ENCODE results near the gene AMN.
A peak's percentile ranks its signal among the peaks of the same experiment; 100 is the strongest.

The AMN gene

DNA sequence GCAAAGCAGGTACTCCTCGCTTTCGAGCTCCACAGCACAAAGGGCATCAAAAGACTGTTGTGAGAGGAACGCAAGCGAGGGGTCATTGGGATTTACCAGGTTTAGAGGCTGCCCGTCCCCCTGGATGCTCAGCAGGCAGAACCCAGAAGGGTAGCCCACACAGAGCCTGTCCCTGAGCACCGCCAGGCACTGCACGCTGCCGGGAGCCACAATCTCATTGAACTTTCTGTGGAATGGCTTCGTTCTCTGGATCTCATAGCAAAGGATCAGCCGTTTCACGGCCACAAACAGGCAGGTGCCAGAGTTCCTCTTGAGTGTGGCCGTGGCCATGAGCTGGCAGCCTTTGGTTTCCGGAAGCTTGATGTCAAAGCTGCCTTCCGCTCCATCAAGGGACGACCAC is 21.5 kb downstream of the AMN start:
- no peak for DNase-seq (ENCODE audit: low read depth, low spot score)

DNA sequence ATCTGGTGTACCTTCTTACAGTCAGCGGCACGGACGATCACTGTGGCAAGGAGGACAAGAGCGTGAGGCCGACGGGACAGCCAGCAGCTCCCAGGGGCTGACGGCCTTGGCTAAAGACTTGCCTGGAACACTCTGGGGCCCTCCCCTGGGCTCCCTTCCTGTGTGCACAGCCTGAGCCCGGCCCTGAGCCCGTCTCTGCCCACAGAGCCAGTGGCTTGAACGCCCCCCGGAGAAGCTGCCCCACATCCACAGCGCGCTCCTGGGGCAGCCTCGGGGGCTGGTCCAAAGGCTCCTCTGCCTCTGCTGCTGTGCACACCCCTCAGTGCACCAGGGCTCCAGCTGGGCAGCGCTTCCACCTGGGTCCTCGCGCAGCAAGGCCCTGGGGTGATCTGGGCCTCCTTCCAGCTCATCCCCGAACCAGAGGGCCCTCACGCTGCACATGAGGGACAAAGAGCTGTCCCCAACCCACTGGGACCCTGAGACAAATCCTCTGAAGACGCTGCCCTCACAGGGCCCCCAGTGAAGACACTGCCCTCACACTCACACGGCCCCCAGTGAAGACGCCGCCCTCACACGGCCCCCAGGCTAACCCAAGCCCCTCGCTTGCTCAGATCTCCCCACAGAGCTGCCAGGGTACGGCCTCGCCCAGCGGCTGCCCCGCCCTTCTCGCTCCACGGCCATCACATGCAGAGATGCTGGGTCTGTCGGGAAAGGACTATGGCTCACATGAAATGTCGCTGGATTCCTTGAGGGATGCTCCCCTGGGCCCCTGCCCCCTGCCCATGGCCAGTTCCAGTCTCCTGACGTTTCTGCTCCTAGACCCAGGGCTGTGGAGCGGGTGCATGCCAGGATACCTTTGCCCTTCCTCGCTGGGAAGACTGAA is 22.2 kb downstream of the AMN start:
- DNase-seq (ENCODE audit: low read depth, low spot score): no peak

DNA sequence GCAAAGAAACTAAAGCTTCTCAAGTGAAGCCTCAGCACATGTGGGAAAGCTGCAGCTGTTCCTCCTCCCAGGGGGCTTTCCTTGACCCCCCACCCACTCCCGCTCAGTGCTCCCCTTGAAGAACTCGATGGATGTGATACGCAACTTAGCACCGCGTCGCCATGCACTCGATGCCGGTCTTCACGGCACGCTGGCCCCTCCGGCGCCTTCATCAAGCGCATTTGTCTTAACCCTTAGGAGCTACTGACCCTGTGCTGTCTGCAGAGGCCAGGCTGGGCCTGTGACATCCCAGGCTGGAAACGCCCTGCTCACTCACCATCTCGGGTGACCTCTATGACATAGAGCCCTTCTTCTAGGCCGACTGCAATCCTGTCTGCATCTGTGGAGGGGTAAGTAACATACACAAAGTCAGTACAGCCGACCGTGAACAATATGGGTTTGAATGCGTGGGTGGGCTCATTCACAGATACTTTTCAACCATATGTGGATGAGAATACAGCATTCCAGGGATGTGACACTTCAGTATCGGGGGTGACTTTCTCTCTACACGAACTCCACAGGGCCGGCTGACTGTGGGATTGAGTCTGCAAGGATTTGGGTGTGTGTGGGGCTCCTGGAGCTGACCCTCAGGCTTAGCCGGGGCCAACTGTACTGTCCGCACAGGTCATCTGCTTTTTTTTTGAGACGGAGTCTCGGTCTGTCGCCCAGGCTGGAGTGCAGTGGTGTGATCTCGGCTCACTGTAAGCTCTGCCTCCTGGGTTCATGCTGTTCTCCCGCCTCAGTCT is 23.1 kb downstream of the AMN start:
- DNase-seq (ENCODE audit: low read depth, low spot score): no peak

DNA sequence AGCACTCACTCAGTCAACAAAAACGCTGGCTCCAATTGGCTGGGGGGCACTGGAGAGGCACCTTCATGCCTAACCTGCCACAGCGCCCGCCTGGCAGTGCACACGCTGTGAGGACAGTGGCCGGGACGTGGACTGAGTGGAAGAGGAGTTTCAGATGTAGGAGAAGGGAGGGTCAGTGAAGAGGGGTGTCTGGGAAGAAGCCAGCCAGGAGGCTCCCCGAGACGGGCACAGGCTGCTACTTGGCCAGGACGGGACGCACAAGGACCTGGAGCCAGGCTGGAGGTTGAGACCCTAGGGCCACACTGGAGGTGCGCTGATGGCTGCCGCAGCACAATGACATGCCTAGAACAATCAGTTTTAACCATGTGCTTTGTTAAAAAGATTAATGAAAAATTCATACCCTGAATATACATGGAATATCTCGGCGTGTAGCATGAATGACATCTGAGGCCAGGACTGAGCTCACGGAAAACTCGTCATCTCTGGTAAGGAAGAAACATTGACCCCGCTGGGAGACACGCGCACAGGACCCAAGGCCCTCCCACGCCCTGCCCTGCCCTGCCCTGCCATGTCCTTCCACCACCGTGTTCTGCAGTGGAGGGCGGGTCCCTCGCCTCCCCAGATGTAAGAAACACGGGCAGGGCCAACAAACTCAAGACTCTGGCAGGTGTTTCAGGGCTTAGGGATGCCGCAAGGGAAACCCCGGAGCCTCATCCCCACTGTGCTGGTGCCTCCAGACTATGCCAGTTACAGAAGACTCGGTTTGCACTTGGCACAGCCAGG is 25.0 kb downstream of the AMN start:
- no peak for DNase-seq (ENCODE audit: low read depth, low spot score)

DNA sequence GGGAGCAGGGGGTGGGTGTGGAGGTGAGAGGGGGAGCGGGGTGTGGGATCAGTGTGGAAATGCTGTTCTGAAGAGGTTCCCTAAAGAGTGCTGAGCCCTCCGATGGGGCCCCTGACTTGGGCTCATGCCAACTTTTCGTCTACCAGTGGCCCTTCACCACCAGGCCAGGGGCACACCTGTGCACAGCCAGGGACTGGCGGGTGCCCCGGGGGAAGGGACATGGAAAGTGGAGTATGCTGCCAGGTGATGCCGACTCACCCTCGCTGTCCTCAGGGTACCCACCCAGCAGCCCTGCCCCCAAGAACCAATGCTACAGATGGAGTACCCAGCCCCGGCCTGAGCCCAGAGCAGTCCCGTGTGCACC is 26.2 kb downstream of the AMN start:
- no peak for DNase-seq (ENCODE audit: low read depth, low spot score)

DNA sequence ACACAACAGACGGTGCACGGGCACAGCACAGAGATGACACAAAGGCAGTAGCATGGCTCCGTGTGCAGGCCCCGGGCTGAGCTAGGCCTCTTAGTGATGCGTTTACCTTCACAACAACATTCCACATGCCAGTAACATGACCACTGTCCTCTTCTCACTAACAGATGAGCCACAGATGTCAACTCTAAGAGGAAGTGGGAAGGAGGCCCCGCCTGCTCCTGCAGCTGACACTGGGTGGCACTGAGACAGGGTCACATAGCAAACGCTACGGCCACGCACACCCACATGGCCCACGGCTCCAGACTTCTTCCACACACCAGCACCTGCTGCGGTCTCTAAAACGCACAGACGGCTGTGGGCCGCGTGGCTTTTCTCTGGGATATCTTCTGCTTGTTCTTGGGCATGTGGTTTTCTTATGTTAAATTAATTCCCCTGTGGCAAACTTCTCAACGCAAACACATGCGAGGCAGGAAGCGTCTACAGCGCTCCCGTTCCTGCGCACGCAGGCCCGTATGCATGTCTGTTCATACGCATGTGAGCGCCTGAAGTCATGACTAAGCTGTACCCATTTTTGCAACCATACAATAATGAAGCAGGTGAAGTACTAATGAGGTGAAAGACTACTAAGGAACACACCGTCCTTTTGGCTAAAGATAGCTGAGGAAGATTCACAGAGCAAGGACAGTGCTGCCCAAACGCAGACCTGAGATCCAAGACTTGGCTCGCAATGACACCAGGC is 26.8 kb downstream of the AMN start:
- no peak for DNase-seq (ENCODE audit: low read depth, low spot score)

DNA sequence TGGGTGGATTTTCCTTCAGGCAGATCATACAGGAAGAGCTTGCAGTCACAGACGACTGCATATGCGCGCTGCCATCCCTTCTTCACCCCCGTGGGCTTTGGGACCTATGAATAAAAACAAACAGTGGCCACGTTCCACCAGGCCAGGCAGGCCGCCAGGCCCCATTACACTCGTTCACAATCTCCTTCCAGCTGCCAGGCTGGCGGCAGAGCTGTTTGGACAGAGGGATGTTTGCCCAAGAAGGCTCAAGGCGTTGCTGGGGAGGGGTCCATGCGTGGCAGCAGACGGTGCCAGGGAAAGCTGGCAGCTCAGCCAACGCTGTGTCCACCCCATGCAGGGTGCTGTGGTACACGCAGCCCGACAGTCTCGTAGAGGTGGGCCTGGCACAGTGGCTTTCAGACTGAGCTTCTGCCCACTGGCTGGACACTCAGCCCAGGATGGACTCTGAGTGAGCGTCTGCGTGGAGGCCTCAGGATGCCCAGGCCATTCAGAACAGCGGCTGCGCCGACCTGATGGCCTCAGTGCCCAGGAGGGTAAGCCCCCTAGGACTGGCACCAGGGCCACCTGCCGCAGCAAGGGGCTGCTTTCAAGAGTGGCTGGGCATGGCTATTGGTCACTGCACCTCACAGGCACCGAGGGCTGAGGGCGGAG is 27.5 kb downstream of the AMN start:
- no peak for DNase-seq (ENCODE audit: low read depth, low spot score)

DNA sequence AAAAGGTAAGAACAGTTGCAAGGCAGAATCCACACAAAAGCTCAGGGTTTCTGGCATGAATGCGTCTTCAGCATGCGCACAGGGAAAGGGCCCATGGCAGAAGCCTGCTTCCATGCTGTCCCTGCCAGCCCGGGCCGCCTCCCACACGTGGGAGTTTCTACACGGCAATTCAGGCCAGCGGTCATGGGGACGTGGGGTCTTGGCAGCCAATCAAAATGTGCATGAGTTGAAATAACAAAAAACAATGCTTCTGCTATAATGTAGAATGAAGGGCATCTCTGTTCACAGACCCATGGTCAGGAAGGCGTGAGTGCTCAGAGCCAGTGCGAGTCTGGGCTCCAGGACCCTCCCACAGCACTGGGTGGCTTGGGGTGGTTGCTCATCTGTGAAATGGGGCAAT is 28.6 kb downstream of the AMN start:
- DNase-seq (ENCODE audit: low read depth, low spot score): no peak

DNA sequence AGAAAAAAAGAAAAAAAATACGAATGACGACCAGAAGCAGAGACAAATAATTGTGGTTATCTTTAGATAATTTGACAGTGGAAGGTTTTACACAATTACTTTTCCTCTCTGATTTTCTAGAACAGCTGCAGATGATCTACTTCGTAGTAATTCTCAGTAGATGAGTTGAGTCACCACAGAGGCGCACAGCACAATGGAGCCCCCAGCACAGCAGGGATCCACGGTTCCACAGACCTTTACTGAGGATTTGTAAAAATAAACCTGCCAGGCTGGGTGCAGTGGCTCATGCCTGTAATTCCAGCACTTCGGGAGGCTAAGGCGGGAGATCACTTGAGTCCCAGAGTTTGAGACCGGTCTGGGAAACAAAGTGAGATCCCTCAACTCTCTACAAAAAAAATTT is 29.3 kb downstream of the AMN start:
- DNase-seq (ENCODE audit: low read depth, low spot score): peak; percentile 69

DNA sequence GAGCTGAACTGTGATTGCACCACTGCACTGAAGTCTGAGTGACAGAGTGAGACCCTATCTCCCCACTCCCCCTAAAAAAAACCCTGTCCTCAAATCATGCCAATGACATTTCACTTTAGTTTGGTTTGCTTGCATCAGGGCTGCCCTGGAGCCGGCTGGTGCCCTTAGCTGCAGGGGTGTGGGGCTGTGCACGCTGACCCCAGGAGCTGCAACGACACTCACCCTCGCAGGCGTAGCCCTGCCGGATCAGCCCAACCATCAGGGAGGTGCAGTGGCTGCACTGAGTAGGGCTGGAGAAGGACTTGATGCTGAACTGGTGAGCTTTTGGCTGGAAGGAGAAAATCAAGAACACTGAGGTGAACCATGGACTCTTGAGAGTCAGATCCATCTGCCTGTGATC is 29.8 kb downstream of the AMN start:
- DNase-seq (ENCODE audit: low read depth, low spot score): no peak

DNA sequence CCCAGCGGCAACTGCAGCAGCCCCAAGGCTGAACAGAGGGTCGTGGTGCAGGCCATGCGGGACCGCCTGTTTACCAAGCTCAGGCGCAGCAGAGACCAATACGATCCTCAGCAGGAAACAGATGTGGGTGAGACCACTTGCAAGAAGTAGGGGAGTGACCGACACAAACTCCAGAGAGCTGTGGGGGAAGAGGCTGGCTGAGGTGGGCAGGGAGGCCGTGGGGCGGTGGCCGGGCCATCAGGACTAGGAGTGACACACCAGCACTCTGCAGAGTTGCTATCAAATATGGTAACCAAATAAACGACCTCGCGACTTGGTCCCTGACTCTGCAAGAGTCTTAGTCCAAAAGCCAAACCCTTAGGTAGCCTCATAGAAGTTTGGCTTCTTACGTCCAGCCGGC is 30.6 kb downstream of the AMN start:
- no peak for DNase-seq (ENCODE audit: low read depth, low spot score)

DNA sequence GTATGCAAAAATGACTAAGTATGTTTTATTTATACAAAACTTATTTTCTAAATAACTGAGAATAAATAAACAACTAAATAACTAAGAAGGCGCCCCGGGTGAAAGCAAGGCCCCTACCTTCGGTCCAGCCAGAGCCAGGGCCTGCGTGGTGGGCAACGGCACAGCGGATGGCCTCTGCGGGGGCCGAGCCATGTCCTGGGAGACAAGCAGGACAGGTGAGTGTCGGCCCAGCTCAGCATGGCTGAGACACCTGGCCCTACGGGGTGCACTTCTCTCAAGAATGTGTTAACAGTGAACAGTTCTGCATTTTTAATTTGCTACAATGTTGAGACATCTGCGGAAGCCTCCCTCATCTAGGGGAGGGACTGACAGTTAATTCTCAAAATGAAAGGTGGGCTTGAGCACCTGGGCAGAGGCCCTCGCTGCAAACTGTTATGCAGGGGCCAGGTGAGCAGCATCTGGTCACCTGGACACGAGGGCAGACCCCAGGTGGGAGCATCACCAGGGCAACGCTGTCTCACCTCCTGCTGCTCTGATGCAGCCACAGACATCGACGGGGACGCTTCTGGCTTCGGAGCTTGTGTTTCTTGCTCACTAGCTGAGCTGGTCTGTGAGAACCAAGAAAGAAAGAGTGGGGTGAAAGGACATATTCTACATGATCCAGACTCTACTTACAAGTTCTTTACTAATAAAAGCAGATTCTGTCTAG is 31.8 kb downstream of the AMN start:
- DNase-seq (ENCODE audit: low read depth, low spot score): no peak

DNA sequence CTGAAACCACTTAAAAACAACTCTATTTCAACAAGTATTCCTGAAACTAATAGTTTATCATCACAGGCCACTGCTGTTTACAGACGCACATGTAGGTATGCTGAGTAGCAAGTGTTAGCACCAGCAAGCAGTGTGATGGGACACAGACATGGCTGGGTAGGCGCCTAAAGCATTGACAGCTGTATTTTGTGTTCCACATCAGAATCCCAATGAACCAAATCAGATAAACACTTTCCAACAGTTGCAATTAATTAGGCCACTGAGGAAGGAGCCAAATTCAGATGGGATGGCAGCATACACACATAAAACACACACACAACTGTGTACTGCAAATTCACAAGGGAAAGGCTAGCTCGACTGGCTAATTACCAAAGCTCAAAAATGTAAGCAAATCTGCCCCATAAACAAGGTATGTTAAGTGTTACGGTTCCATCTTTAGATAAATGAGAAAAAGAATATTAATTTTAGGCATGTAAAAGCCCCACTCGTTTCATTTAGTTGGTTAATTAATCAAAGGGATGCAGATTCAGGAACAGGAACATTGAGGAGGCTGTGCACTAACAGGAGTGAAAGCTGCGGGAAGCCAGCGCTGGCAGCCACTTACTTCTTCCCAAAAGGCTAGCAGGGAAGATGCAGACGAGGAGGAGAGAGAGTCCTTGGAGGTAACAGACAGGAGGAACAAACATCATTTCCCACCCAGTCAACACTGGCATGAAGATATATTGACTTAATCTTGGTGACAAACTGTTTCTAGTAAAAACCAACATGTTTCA is 33.4 kb downstream of the AMN start:
- DNase-seq (ENCODE audit: low read depth, low spot score): no peak

DNA sequence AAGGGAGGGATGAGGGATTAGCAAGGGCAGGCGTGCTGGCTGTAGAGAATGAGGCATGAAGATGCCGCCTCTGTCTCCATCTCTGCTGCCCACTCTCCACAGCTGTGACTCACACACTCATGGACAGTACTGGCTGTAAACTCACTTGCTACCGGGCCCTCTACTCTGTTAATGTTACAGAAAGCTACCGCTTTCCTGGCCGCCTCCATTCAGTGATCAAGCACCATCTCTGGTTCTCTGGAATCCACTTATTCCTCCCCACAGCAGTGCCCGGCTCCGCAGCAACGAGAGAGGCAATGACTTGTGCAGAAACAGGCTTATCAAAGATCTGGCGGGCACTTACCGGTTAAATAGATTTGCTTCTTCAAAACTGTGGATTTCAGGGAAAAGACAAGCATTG is 34.8 kb downstream of the AMN start:
- no peak for DNase-seq (ENCODE audit: low read depth, low spot score)

DNA sequence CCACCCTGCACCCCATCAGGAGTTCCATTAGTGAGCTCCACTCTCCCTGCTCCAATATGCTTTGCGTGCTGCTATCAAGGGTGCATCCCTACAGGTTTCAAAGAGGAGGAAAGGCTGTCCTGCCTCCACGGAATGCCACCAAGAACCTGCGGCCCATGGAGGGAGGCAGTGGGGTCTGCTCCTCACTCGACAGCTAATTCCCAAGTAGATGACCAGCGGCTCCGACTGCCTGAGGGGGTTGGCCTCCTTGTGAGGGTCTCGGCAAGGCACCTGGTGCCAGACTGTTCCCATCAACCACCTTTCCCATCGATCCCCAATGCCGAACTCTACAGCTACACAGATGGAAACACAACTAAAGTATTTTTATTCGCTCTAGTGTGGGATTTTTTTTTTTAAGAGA is 36.0 kb downstream of the AMN start:
- DNase-seq (ENCODE audit: low read depth, low spot score): no peak

DNA sequence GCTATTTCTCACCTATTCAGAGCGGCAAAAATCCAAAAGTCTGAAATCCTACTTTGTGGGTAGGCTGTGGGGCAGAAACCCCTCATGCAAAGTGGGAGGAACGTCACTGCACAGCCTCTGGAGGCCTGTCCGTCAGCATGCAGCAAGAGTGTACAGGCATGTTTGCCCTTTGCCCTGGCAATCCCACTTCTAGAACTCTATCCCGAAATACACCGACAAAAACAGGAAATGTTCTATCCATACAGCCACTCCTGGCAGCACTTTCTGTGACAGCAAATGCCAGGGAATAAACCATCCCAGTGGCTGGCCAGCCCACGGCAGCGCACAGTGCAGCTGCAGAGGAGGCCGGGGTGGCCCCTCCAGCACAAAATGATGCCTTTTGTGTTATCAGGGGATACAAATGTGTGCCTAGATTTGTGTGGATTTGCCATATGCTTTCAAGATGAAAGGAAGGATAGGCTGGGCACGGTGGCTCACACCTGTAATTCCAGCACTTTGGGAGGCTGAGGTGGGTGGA is 39.7 kb downstream of the AMN start:
- no peak for DNase-seq (ENCODE audit: low read depth, low spot score)

DNA sequence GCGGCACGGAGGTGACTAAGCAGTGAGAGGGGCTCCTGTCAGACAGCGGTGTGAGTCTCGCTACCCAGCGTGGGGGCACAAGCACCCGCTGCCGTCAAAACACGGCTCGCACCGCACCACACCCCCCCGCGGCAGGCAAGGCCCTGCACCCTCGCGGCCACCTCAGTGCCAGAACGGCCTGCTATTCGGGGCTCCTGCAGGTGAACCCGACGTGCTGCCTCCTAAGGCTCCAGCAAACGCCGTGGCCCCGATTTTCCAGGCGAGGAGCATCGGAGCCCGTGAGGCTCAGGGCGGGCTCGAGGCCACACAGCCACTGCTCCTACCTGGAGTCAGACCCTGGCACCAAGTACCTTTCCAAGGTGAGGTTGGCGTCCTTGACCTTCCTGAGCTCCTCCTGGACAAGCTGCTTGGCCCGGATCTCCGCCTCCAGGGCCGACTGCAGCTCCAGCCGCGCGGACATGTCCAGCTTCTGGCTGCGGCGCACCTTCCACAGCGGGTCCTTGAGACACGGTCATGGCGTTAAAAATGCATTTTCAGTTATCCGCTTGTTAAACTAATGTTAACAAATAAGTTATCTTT is 41.8 kb downstream of the AMN start:
- no peak for DNase-seq (ENCODE audit: low read depth, low spot score)

DNA sequence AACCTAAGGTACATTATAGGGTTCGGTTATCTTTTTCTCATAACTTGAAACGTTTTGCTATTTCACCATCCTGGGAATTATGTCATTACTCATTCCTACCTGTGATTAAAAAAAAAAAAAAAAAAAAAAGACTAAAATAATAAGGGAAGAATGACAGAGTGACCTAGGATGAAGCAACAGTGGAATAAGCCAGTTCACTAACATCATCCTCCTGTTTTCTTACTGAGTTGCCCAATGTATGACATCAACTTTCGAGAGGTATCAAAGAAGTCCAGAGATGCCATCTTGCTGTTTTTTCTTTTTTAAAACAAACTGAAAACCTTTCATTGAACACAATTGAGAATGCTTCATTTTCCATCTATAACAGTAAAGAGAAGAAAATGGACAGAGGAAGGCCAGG is 42.8 kb downstream of the AMN start:
- no peak for DNase-seq (ENCODE audit: low read depth, low spot score)

DNA sequence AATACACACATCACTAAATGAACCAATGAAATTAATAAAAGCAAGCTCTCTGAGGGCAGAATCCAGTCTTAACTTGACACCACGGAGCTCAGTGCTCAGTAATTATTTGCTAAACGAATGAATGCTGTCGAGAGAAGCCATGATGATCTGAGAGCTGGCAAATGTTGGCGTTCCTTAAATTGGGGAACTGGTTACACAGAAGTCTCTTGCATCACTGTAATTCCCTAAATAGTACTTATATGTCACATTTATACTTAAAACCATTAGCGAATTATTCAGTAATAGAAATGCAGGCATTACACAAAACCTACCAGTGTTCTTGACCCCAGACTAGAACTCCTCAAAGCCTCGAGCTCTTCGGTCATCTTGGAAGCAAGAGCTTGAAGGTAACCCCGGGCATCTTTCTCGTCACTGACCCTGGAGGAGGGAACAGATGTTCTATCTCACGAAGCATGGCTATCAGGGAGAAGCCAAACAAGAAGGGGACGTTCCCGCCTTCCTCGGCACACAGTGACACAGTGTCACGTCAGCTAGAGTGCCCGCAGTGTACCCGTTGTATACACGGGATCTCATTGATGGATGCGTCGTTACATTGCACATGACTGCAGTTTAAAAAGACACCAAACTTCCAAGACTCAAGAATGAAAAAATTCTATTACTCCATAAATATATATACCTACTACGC is 43.6 kb downstream of the AMN start:
- DNase-seq (ENCODE audit: low read depth, low spot score): no peak

Data from smooth muscle cell of the brain vasculature (primary cell).